MM.1S (cell line): ENCODE data around the gene HABP2.

Experiments used
- CTCF ChIP-seq: fragments of 300-600 bp; sonication (generic); IDR thresholded peaks from 2 replicates; pipeline ENCODE4 v1.5.1; 2016; ENCODE audit warnings: antibody characterized with exemption, low read length, mixed read lengths
- EZH2 ChIP-seq: fragments of 300-600 bp; sonication (generic); optimal IDR thresholded peaks from 2 replicates; pipeline ENCODE3; 2017; ENCODE audit warnings: low read depth, mild to moderate bottlenecking, antibody characterized with exemption, low read length, mixed read lengths

GRCh38 chr10:113563306-113564088 is 10.6 kb downstream of the HABP2 start:
- TF ChIP-seq CTCF, result peak; percentile 95
- no peak for TF ChIP-seq EZH2
